NB4 (cell line): ENCODE data around the gene RECK.
A peak's percentile ranks its signal among the peaks of the same experiment; 100 is the strongest.

ENCODE experiments used
- CTCF ChIP-seq: IDR thresholded peaks from one replicate; pipeline ENCODE4 v1.5.1; 2012; ENCODE audit warnings: low read depth, low read length
- POLR2A ChIP-seq: IDR thresholded peaks from 2 replicates; pipeline ENCODE4 v1.6.1; 2011; ENCODE audit warnings: mild to moderate bottlenecking; ENCODE audit not compliant: insufficient read length; ENCODE audit errors: extremely low read depth
- TF ChIP-seq, protein P1 (sequence below): IDR thresholded peaks from 2 replicates; pipeline ENCODE4 v1.6.1; 2011; ENCODE audit warnings: low read depth, low read length

GRCh38 chr9:36102742-36103495 lies 66.2 kb downstream of the RECK start:
- TF ChIP-seq CTCF (peak; percentile 77), POLR2A (no peak)
- TF ChIP-seq, protein P1, sequence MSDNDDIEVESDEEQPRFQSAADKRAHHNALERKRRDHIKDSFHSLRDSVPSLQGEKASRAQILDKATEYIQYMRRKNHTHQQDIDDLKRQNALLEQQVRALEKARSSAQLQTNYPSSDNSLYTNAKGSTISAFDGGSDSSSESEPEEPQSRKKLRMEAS, result no peak
